Fibroblast of upper back skin (primary cell): ENCODE results near the gene TMSB4X.
"Not testable (repeated sequence)": the region's sequence is repeated elsewhere in the genome, so short reads cannot be mapped to it uniquely, and the experiment has no call there.

Experiments
- DNase-seq: peaks from one replicate; pipeline ENCODE4 v3.0.0-alpha.2; 2013

The TMSB4X gene

GRCh38 chrX:12955882-12956703, 18.8 kb upstream of the TMSB4X start:
- DNase-seq: peak; percentile 89

DNA sequence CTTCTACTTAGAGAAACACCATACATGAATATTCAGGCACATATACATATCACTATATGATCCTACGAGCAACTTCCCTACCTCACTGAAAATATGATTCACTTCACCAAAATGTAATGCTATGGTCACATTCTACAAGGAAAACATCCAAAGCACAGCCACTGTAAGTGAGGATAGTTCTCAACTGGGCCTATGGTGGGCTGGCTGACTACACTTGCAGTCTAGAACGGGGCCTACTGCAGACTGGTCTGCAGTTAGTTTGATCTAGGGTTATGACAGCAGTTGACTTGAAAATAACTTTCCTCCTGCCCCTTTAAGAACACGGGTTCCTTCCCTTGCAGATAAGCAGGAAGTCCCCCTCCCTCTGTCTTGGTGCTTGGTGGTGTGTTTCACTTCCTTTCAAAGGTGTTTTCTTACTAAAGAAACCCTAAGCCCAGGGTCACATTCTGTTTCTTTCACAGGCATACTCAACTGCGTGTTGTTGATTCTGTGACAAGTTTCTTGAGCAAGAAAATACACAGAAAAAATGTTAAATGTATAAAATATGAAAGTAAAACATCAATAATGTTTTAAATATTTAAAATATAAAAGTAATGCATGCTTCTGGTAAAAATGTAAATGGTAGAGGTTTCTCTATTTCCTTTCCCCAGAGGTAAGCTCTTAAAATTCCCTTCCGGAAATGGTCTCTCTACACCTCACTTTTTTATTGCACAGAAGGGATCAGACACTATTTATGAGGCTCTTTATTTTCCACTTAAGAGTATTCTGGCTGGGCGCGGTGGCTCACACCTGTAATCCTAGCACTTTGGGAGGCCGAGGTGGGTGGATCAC, 18.0 kb upstream of the TMSB4X start:
- DNase-seq: peak; percentile 77

- DNase-seq: no peak
These were observed 16.9 kb upstream of the TMSB4X start for GRCh38 chrX:12958059-12958458.

DNA sequence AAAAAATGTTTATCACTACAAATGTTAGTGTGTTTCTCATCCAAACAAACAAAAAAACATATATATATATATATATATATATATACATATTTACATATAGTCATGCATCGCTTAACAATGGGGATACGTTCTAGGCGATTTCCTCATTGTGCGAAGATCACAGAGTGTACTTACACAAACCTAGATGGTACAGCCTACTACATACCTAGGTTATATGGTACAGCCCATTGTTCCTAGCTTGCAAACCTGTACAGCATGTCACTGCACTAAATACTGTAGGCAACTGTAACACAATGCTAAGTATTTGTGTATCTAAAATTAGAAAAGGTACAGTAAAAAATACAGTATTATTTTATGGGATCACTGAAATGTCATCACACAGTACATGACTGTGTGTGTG, 16.4 kb upstream of the TMSB4X start:
- DNase-seq: no peak

DNA sequence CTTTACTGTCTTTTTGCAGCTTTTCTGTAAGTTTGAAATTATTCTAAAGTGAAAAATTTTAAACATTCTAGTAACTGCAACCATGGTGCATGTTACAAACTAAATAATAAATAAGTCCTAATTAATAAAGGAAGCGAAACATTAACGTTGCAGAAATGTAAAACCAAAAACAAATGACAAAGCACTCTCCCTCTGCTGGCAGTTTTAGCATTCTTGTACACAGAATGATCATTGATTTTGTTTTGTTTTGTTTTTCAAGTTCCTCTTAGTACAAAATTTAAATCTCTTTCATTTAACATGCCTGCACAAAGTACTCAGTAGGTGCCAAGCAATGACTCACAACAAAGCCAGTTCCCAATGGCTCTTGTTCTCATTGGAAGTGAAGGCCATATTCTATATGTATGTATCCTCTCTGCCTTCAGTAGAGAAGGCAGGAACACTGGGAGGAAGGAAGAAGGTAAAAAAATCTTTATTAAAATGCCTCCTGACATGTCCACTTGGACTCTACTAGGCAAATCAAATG, 13.7 kb upstream of the TMSB4X start:
- DNase-seq: no peak

DNA sequence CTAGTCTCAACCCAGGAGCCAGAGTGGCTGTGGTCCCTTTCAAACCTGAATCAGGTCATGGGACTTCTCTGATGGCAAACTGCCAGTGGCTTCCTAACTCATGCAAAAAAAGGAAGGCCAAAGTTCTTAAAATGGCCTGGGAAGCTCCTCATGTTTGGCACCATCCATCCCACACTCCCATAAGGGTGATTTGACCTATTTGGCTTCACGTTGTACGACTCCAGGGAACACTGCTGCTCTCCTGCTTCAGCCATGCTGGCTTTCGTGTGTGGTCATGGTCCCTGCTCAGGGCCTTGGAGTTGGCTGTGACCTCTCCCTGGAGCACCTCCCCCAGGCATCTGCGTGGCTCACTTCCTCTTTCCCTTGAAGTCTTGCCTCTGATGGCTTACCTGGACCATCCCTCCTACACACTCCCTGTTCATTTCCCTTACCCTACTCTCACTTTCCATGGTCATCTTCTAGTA, 12.8 kb upstream of the TMSB4X start:
- DNase-seq: no peak

DNA sequence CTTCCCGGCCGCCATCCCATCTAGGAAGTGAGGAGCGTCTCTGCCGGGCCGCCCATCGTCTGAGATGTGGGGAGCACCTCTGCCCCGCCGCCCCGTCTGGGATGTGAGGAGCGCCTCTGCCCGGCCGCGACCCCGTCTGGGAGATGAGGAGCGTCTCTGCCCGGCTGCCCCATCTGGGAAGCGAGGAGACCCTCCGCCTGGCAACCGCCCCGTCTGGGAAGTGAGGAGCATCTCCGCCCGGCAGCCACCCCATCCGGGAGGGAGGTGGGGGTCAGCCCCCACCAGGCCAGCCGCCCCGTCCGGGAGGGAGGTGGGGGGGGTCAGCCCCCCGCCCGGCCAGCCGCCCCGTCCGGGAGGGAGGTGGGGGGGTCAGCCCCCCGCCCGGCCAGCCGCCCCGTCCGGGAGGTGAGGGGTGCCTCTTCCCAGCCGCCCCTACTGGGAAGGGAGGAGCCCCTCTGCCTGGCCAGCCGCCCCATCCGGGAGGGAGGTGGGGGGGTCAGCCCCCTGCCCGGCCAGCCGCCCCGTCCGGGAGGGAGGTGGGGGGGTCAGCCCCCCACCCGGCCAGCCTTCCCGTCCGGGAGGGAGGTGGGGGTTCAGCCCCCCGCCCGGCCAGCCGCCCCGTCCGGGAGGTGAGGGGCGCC, 11.6 kb upstream of the TMSB4X start:
- not testable (repeated sequence) for DNase-seq

- no peak for DNase-seq
These were observed 9.6 kb upstream of the TMSB4X start for GRCh38 chrX:12965131-12965940.

DNA sequence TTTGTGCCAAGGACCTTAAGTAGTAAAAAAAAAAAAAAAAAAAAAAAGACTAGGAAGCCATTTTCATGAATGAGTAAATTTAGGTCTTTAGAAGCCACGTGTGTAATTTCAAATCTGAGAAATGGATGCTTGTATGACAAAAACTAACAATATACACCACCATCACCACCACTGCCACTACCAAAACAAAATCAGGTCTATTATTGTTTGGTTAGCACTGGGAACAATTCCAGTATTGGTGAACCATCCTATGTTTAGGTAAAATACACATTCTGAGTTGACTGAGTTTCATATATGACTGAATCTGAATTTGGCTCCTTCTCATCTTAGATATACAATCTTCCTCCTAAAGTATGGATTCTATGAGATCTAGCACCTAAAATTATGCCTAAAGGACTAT, 8.8 kb upstream of the TMSB4X start:
- DNase-seq: no peak

DNA sequence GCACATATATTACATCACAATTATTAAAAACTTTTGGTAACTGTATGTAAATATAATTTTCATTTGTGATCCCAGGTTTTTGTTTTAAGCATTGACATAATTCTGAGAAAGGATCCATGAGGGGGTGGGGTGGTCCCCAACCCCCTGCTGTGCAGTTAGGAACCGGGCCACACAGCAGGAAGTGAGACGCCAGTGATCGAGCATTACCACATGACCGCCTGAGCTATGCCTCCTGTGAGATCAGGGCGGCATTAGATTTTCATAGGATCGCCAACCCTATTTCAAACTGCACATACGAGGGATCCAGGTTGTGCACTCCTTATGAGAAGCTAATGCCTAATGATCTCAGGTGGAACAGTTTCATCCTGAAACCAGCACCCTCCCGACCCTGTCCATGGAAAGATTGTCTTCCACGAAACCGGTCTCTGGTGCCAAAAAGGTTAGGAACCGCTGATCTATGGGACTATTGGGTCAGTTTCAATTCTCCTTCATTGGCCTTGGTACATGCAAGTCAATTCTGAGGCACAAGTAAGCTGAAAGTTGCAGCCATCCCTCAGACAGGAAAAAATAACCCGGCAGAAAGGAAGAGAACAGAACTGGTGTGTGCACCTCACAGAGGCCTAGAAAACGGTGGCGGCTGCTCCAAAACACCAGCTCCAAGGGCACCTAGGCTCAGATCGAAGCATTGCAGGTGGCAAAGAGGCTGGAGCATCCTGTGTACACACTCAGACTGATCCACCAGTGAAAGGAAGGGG, 7.0 kb upstream of the TMSB4X start:
- DNase-seq: no peak

GRCh38 chrX:12970691-12971202, 4.2 kb upstream of the TMSB4X start:
- peak; percentile 65 for DNase-seq

DNA sequence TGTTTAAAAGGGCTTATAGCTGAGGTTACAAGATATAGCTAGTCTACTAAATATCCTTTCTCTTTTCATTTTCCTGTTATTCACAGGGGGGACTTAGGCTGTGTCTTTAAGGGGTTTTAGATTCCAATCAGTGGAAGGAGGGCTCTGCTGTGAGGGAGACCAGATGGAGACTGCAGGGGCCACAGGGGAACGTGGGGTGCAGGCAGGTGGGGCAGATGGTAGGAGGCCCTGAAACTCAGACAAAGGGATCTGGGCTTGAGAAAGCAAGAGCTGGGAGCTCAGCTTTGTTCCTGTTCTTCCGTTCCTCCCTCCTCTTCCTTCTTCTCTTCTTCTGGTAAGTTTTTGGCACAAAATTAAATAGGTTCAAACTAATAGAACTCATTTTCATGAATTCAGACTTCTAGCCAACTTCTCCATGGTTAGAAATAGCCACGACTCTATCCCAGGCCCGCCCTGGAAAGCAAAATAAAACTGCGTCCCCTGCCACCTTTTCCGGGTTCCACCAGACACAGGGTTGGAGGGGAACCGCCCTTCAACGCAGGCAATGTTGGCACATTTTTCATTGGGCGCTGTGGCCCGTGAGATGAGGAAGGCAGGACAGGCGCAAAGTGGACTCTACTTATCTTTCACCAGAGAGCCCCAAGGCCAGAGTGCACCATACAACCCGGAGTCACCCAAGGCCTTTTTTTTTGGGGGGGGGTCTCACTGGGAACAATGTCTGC, 3.5 kb upstream of the TMSB4X start:
- no peak for DNase-seq

DNA sequence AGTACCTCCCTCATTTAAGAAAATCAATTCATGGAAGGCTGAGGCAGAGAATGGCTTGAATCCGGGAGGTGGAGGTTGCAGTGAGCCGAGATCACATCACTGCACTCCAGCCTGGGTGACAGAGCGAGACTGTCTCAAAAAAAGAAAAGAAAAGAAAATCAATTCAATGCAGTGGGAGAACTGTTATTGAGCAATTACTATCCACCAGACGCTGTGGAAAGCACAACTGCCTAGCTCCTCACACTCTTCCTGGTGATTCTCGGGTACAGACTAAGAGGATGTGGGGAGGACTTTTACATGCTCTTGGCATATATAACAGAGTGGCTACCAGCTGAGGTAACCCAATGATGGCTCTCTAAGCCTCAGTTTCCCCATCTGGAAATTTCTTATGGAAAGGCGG, 2.7 kb upstream of the TMSB4X start:
- no peak for DNase-seq

DNA sequence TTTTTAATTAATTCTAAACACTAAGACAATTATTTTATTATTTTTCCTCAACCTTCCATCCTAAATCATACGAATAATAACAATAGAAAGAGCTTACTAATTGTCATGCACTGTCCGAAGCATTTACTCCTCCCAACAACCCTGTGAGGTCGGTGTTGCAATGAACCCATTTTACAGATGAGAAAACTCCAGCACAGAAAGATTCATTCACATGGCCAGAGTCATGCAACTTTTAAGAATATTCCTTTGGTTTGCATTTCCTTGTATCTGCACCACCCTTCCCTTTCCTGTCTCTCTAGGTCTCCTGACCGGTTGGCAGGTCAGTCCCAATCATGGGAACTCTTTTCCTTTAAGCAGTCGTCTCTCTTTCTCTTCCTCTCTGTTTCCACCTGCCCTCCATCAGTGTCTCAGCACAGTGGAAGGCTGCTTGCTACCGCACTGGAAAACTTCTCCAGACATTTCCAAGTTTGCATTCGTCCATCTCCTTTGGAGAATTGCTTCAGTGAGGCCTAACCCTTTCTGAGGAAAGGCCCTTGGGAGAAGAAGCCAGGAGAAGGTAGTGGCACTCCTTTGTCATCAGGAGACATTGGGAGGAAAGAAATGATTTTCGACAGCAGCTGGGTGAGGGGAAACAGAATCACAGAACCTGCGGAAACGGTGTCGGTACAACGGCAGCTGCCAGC, 1.9 kb upstream of the TMSB4X start:
- no peak for DNase-seq

DNA sequence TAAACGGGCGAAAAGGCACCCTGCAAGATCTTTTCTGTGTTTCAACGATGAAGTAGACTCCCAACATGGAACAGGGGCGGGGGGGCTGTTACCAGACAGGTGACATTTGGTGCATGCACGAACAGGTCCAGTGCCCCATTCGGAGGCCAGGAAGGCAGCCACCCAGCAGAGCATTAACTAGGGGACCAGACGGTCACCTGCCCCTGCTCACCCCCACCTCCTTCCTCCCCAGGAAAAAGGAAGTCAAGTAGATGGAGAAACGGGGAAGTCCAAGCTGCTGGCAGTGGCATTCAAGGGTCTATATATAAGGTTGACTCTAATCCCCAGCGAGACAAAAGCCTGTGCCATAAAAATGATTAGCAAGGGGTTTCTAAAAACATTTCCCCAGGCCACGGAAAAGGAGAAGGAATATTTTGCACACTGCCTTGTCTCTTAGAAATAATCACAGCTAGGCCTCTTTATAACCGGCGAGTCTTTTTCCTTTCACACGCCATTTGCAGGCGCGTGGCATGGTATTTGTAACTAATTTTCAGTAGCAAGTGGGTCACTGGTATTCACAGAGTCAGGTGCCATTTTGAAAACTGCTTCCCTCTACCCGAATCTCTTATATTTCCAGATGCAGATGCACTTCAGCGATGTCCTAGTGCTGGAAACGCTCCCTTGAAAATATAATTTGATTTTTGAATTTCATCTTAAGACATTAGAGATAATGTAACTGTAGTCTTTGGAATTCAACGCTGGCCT, 1.2 kb upstream of the TMSB4X start:
- DNase-seq: no peak

GRCh38 chrX:12974305-12974795, 560 bp upstream of the TMSB4X start:
- DNase-seq: peak; percentile 73

DNA sequence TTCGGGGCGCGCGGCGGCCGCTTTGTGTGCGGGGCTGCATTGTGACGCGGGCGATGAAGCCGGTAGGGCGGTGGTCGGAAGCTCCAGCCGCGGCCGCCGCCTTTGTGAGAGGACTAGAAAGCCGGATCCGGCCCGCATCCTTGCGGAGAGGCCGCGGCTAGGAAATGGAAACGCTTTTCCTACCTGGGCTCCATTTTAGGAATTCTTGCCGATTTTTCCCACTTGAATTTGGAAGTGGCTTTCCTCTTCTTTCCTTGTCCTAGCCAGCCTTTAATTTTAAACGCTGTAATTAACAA, 708 bp downstream of the TMSB4X start:
- no peak for DNase-seq

DNA sequence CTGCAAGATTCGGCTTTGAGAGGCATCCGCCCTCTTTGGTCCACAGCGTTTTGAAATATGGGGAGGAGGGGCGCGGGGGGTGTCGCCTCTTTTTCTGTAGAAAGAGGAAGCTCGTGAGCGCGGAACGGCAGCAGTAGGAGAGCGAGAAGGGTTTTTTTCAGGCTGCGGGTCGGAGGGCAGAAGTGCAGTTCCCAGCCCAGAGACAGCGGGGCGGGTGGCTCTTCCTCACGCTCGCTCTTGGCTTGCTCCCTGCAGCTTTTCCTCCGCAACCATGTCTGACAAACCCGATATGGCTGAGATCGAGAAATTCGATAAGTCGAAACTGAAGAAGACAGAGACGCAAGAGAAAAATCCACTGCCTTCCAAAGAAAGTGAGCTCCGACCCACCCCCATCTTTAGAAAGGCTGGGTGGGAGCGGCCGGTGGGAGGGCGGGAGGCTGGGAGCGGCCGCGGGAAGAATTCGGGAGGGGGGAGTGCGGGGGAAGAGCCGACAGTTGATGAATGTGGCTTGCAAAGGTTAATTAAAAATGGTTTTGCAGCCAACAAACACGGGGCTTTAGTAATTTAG, 1.2 kb downstream of the TMSB4X start:
- peak; percentile 72 for DNase-seq
